Thyroid gland (tissue), 4 donors: ENCODE results near the gene AGPAT4.

Experiments
- CTCF ChIP-seq, 6 experiments: fragments of 200-600 bp in 3 of 6; fragments of 450-650 bp in 3 of 6; sonication (generic) in 3 of 6; IDR thresholded peaks; one replicate each; pipeline ENCODE4 v1.5.1; 2016 to 2019; ENCODE audit warnings: antibody characterized with exemption in 6 of 6, mild to moderate bottlenecking in 2 of 6, inconsistent platforms in 1 of 6, moderate library complexity in 1 of 6
- POLR2A ChIP-seq, 2 donors: fragments of 450-650 bp; IDR thresholded peaks; one replicate each; pipeline ENCODE4 v1.6.1; 2017; ENCODE audit warnings: antibody characterized with exemption in 2 of 2, mild to moderate bottlenecking in 2 of 2, moderate library complexity in 1 of 2

- no peak for TF ChIP-seq CTCF (IDR thresholded peaks at IDR 0.05)
- no peak for TF ChIP-seq POLR2A (IDR thresholded peaks at IDR 0.05)
These were observed 102.7 kb downstream of the AGPAT4 start for GRCh38 chr6:161171207-161171606.
